H1 (cell line): ENCODE measurements around the gene CAMKMT. TPM values are rescaled to one million over a fixed set of nuclear protein-coding genes. Genes with fewer than 3 reads are reported as not detected.
A peak's percentile ranks its signal among the peaks of the same experiment; 100 is the strongest.

Source experiments
- CREB1 ChIP-seq: IDR thresholded peaks from 2 replicates; pipeline ENCODE4 v1.6.1; 2012; ENCODE audit warnings: inconsistent platforms
- NANOG ChIP-seq: IDR thresholded peaks from 2 replicates; pipeline ENCODE4 v1.6.1; 2011; ENCODE audit warnings: low read length, low read depth, mild to moderate bottlenecking, inconsistent platforms; ENCODE audit not compliant: insufficient read depth, poor library complexity, severe bottlenecking
- polyA plus RNA-seq, 7 experiments: library from polyadenylated mRNA; depleted of rRNA in 3 of 7; stranded (reverse) in 5 of 7; unstranded in 2 of 7; fragments of >200 nt in 5 of 7; fragments of 200-250 nt in 2 of 7; gene quantifications; 1 replicate in 5 of 7; 2 replicates in 1 of 7; 4 replicates in 1 of 7; pipeline versions ENCODE4 v1.2.1 to v1.2.3, GENCODE V29; 2011 to 2013; ENCODE audit warnings: missing spikeins in 2 of 7, mixed read lengths in 2 of 7
- total RNA-seq: library from RNA; stranded (reverse); fragmentation: NEBNext Ultra II Directional; extraction: Animal tissue kit (Norgen Biotek cat#: 25700); gene quantifications from 2 replicates; pipeline ENCODE4 v1.2.1, GENCODE V29; 2021

Gene CAMKMT
- total and polyA plus RNA-seq, 2 of the 8 experiments (the other 6 are each of a cell fraction or from before 2014, with no cell fraction given) = 14.7 to 22.4 TPM

GRCh38 chr2:44789971-44790721 is 428.4 kb downstream of the CAMKMT start (continued):
- TF ChIP-seq NANOG (peak; percentile 73), CREB1 (0 out of 2 replicates have a peak, but pooled peaks have one; percentile 33)
- TF ChIP-seq, all 59 proteins: peak for 17
